ENCODE measurements around the gene ARFGAP2.

Gene ARFGAP2

DNA sequence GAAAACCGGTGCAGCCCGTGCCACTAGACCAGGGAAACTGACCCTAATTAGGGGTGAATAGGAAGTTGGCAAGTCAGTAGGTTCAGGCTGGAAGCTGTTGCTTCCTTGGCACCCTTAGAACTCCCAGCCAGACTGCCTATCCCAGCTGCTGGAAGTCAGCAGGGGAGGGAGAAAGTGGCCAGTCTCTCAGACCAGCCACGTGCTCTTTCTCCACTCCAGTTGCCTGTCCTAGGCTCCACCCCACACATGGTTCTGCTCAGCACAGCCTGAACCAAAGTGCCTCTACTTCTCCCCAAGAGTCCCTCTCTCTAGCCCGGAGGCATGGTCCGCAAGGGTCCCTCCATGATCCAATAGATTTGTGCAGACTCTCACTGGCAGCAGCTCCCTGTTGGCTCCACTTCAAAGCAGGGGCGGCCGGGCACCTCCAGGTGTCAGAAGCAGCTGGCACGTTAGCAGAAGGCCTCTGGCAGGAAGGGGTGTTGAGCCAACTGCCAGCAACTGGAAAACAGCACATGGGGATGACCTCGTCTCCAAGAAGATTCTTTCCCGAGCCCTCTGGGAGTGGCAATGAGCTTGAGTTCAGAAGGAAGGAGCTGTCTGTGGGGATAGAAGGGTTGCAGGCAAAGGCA, 27.7 kb downstream of the ARFGAP2 start:
- H3K4me3 ChIP-seq (ENCODE audit: low read length) = no peak overlapping the region
- H3K36me3 ChIP-seq (ENCODE audit: control insufficient read depth, insufficient read depth, low read length) = peaks cover 2% of the 10 kb centered on the region
- peak overlapping the region; percentile 46 for H3K27ac ChIP-seq (ENCODE audit: low read depth, low read length)
- no peaks in the 10 kb centered on the region for H3K27me3 ChIP-seq (ENCODE audit: control insufficient read depth, insufficient read depth, low read length)
- H3K9ac ChIP-seq (ENCODE audit: low read length) = no peak overlapping the region
- H3K4me1 ChIP-seq (ENCODE audit: control insufficient read depth, insufficient read depth, low read length) = peaks cover 14% of the 10 kb centered on the region

DNA sequence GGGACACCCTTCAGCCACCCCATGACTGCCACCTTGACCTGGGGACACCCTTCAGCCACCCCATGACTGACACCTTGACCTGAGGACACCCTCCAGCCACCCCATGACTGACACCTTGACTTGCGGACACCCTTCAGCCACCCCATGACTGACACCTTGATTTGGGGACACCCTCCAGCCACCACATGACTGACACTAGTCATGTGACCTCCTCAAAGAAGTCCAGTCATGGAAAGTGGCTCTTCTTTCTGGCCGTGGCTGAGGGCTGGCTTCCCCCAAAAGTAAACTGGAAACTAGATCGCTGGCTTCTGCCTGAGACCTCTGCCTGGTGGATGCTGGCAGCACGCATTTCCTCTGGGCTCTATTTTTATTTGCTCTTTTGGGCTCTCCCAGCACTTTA, 28.4 kb downstream of the ARFGAP2 start:
- Histone ChIP-seq H3K4me3 (ENCODE audit: low read length) (no peak overlapping the region), H3K27ac (ENCODE audit: low read depth, low read length) (no peak overlapping the region), H3K27me3 (ENCODE audit: control insufficient read depth, insufficient read depth, low read length) (no peaks in the 10 kb centered on the region), H3K36me3 (ENCODE audit: control insufficient read depth, insufficient read depth, low read length) (peaks cover 2% of the 10 kb centered on the region), H3K9ac (ENCODE audit: low read length) (no peak overlapping the region), H3K4me1 (ENCODE audit: control insufficient read depth, insufficient read depth, low read length) (peaks cover 14% of the 10 kb centered on the region)

DNA sequence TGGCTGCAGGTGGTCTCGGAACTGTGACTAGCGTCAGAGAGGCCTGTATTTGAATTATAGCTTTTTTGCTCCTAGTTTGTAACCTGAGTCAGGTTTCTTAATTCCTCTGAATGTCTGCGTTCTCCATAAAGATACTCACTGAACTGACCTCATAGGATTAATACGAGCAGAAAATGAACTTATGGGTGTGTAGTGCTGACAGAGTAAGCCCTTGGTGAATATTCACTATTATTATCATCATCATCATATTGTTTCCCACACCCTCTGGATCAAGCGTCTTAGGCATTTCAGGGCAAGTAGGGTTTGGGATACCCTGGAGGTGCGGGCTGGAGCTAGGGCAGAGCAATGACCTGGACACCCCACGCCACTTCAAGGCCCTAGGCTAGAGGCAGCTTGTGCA, 29.0 kb downstream of the ARFGAP2 start:
- no peak overlapping the region for H3K4me3 ChIP-seq (ENCODE audit: low read length)
- H3K27ac ChIP-seq (ENCODE audit: low read depth, low read length) = no peak overlapping the region
- no peak overlapping the region for H3K9ac ChIP-seq (ENCODE audit: low read length)
- H3K27me3 ChIP-seq (ENCODE audit: control insufficient read depth, insufficient read depth, low read length) = no peaks in the 10 kb centered on the region
- H3K4me1 ChIP-seq (ENCODE audit: control insufficient read depth, insufficient read depth, low read length) = peaks cover 16% of the 10 kb centered on the region
- H3K36me3 ChIP-seq (ENCODE audit: control insufficient read depth, insufficient read depth, low read length) = peaks cover 2% of the 10 kb centered on the region

DNA sequence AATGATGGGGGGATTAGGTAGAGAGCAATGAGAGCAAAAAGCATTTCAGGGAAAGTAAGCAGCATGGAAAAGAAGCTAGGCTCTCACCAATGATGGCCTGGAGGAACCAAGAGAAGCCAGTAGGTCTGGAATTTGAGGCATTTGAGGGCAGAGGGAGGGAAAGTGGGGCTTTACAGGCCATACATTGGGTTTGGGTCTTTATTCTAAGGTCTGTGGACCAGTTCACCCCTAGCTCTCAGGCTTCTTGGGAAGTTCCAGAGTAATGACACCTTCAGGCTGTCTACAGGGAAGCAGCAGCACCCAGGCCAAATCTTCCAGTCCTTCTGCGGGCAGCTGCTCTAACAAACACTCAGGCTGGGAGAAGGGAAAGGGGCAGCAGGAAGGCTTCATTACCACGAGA, 29.4 kb downstream of the ARFGAP2 start:
- Histone ChIP-seq H3K27ac (ENCODE audit: low read depth, low read length) (no peak overlapping the region), H3K9ac (ENCODE audit: low read length) (no peak overlapping the region), H3K36me3 (ENCODE audit: control insufficient read depth, insufficient read depth, low read length) (peaks cover 2% of the 10 kb centered on the region), H3K4me3 (ENCODE audit: low read length) (no peak overlapping the region), H3K4me1 (ENCODE audit: control insufficient read depth, insufficient read depth, low read length) (peaks cover 16% of the 10 kb centered on the region), H3K27me3 (ENCODE audit: control insufficient read depth, insufficient read depth, low read length) (no peaks in the 10 kb centered on the region)

DNA sequence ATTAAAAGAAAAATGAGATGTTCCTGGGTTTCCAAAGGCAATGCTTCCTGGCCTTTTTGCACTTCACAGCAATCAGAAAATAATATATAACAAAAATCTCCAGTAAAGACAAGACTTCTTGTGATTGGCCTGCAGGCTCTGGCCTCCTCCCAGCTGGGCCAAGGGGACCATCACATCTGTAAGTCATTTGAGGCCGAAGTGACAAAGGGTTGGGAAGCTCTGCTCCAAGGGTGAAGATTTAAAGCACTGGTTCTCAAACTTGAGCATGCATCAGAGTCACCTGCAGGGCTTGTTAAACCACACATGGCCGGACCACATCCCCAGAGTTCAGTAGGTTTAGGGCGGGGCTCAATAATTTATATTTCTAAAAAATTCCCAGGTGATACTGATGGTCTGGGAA, 32.1 kb downstream of the ARFGAP2 start:
- no peak overlapping the region for H3K9ac ChIP-seq (ENCODE audit: low read length)
- H3K36me3 ChIP-seq (ENCODE audit: control insufficient read depth, insufficient read depth, low read length) = no peaks in the 10 kb centered on the region
- H3K4me3 ChIP-seq (ENCODE audit: low read length) = no peak overlapping the region
- H3K27me3 ChIP-seq (ENCODE audit: control insufficient read depth, insufficient read depth, low read length) = no peaks in the 10 kb centered on the region
- no peak overlapping the region for H3K27ac ChIP-seq (ENCODE audit: low read depth, low read length)
- peaks cover 15% of the 10 kb centered on the region for H3K4me1 ChIP-seq (ENCODE audit: control insufficient read depth, insufficient read depth, low read length)

DNA sequence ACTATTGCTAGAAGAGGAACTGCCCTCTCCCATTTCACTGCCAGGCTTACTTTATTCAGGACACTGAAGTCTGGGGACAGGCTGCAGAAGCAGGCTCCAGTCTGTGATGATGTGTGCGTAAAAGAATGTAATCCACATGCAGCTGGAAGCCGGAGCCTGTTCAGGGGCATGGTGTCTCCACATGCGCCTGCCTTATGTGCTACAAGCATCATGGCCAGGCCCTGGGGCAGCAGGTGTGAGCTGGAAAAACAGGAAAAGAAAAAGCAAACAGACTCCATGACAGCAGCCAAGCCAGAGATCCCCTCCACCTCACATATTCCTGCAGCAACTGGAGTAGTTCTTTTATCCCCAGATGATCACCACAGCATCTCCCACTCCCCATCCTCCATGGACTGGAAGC, 33.4 kb downstream of the ARFGAP2 start:
- H3K27ac ChIP-seq (ENCODE audit: low read depth, low read length) = no peak overlapping the region
- no peaks in the 10 kb centered on the region for H3K27me3 ChIP-seq (ENCODE audit: control insufficient read depth, insufficient read depth, low read length)
- H3K4me1 ChIP-seq (ENCODE audit: control insufficient read depth, insufficient read depth, low read length) = peaks cover 4% of the 10 kb centered on the region
- H3K4me3 ChIP-seq (ENCODE audit: low read length) = no peak overlapping the region
- no peak overlapping the region for H3K9ac ChIP-seq (ENCODE audit: low read length)
- no peaks in the 10 kb centered on the region for H3K36me3 ChIP-seq (ENCODE audit: control insufficient read depth, insufficient read depth, low read length)

DNA sequence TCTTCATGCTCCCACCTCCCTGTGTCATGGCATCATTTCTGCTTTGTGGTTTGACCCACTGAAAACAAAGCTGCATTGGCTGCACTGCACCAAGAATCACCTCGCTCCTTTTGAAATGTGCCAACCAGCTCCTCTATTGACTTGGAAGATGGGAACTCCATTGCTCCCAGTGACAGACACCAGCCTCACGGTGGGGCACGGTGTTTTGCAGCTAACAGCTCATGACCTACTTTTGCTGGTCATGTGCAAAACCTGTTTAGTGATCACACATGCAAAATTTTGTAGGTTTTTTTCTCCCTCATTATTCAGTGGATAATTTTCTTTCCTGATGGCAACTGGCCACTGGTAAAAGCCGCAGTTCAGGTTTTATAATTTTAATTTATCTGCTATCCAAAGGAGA, 36.8 kb downstream of the ARFGAP2 start:
- Histone ChIP-seq H3K27me3 (ENCODE audit: control insufficient read depth, insufficient read depth, low read length) (no peaks in the 10 kb centered on the region), H3K9ac (ENCODE audit: low read length) (no peak overlapping the region), H3K4me3 (ENCODE audit: low read length) (no peak overlapping the region), H3K4me1 (ENCODE audit: control insufficient read depth, insufficient read depth, low read length) (peaks cover 4% of the 10 kb centered on the region), H3K36me3 (ENCODE audit: control insufficient read depth, insufficient read depth, low read length) (no peaks in the 10 kb centered on the region), H3K27ac (ENCODE audit: low read depth, low read length) (no peak overlapping the region)

DNA sequence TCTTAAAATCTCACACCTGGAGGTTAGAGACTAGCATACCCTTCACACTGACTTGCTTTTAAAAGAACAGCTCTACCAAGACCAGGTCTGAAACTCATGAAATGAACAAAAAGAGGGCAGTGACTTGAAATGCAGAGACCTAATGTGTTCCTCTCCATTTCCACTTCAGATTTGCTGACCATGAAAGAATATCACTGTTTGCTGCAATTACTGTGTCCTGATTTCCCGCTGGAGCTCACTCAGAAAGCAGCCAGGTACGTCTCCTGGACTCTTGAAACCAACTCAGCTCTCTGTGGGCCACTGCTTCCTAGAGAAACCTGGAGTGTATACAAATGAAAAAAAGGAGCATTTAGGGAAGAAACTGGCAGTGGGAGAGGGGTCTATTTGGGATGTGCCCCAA, 39.2 kb downstream of the ARFGAP2 start:
- no peak overlapping the region for H3K9ac ChIP-seq (ENCODE audit: low read length)
- H3K27me3 ChIP-seq (ENCODE audit: control insufficient read depth, insufficient read depth, low read length) = no peaks in the 10 kb centered on the region
- H3K4me3 ChIP-seq (ENCODE audit: low read length) = no peak overlapping the region
- no peaks in the 10 kb centered on the region for H3K36me3 ChIP-seq (ENCODE audit: control insufficient read depth, insufficient read depth, low read length)
- no peaks in the 10 kb centered on the region for H3K4me1 ChIP-seq (ENCODE audit: control insufficient read depth, insufficient read depth, low read length)
- H3K27ac ChIP-seq (ENCODE audit: low read depth, low read length) = no peak overlapping the region

DNA sequence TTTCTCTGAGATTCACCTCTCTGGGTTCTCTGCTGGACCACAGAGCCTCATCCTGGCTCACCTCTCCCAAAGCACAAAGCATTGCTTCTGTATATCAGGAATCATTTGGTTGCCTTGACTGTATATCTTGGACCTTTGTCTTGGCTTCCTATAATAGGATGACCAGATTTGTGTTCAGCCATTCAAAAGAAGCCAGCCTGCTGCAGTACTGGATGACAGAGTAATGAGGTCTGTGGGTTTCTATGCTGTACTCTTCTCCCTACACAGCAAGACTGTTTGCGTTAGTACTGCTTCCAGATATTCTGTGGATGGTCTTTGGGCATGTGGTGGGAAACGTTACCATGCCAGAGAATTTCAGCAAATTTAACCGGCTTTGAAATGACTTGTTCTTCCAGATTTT, 39.8 kb downstream of the ARFGAP2 start:
- Histone ChIP-seq H3K36me3 (ENCODE audit: control insufficient read depth, insufficient read depth, low read length) (no peaks in the 10 kb centered on the region), H3K4me1 (ENCODE audit: control insufficient read depth, insufficient read depth, low read length) (no peaks in the 10 kb centered on the region), H3K27ac (ENCODE audit: low read depth, low read length) (no peak overlapping the region), H3K4me3 (ENCODE audit: low read length) (no peak overlapping the region), H3K9ac (ENCODE audit: low read length) (no peak overlapping the region), H3K27me3 (ENCODE audit: control insufficient read depth, insufficient read depth, low read length) (no peaks in the 10 kb centered on the region)

DNA sequence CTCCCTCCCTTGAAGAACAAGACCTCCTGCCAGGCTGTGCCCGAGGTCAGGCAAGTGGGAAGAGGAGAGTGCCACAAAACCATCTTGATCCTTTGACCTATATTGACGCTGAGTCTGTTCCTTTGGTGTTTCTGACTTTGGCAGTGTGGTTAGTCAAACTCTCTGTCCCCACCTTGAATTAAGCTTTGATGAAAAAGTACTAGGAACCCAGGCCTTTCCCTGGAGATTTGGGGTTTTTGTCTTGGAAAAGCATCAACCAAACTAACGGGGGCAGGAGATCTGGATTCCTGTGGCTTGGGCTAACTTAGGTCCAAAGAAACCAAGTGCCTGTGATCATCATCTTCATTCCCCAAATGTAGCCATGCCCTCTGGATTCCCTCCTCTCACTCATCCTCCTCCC, 40.4 kb downstream of the ARFGAP2 start:
- Histone ChIP-seq H3K4me3 (ENCODE audit: low read length) (no peak overlapping the region), H3K4me1 (ENCODE audit: control insufficient read depth, insufficient read depth, low read length) (no peaks in the 10 kb centered on the region), H3K27me3 (ENCODE audit: control insufficient read depth, insufficient read depth, low read length) (no peaks in the 10 kb centered on the region), H3K9ac (ENCODE audit: low read length) (no peak overlapping the region), H3K27ac (ENCODE audit: low read depth, low read length) (no peak overlapping the region), H3K36me3 (ENCODE audit: control insufficient read depth, insufficient read depth, low read length) (no peaks in the 10 kb centered on the region)

DNA sequence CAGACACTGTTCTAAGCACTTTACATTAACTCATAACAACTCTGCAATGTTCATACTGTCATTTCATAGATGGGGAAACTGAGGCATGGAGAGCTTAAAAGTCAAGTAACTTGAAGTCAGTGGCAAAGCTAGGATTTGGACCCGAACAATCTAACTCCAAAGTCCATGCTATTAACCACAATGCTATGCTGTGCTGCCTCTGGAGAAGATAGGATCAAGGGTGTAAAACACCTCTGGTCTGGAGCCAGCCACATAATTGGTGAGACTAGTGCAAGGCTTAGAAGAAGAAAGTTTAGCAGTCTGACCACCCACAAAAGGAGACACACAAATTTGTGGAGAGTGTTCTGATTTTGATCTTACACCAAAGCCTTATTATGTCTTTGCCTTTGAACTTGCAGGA, 43.7 kb downstream of the ARFGAP2 start:
- H3K27me3 ChIP-seq (ENCODE audit: control insufficient read depth, insufficient read depth, low read length) = no peaks in the 10 kb centered on the region
- H3K9ac ChIP-seq (ENCODE audit: low read length) = no peak overlapping the region
- H3K27ac ChIP-seq (ENCODE audit: low read depth, low read length) = no peak overlapping the region
- no peak overlapping the region for H3K4me3 ChIP-seq (ENCODE audit: low read length)
- H3K4me1 ChIP-seq (ENCODE audit: control insufficient read depth, insufficient read depth, low read length) = no peaks in the 10 kb centered on the region
- H3K36me3 ChIP-seq (ENCODE audit: control insufficient read depth, insufficient read depth, low read length) = no peaks in the 10 kb centered on the region

DNA sequence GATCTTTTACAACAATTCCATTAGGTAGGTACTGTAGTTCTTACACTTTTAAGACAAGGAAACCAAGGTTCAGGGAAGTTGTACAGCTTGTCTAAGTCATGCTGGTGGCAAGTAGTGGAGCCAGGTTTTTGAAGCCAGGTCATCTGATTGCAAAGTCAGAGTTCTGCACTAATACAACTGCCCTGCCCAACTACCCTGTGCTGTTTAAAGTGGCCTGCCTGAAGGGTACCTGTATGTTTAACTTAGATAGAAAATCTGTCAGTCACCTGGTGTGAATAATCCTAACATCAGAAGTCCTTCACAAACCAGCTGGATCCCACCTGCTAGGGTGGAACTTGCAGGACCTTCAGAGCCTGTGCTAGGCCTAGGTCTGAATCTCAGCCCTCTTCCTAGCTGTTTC, 44.2 kb downstream of the ARFGAP2 start:
- H3K4me1 ChIP-seq (ENCODE audit: control insufficient read depth, insufficient read depth, low read length) = no peaks in the 10 kb centered on the region
- no peak overlapping the region for H3K4me3 ChIP-seq (ENCODE audit: low read length)
- no peak overlapping the region for H3K9ac ChIP-seq (ENCODE audit: low read length)
- no peaks in the 10 kb centered on the region for H3K27me3 ChIP-seq (ENCODE audit: control insufficient read depth, insufficient read depth, low read length)
- no peak overlapping the region for H3K27ac ChIP-seq (ENCODE audit: low read depth, low read length)
- no peaks in the 10 kb centered on the region for H3K36me3 ChIP-seq (ENCODE audit: control insufficient read depth, insufficient read depth, low read length)

DNA sequence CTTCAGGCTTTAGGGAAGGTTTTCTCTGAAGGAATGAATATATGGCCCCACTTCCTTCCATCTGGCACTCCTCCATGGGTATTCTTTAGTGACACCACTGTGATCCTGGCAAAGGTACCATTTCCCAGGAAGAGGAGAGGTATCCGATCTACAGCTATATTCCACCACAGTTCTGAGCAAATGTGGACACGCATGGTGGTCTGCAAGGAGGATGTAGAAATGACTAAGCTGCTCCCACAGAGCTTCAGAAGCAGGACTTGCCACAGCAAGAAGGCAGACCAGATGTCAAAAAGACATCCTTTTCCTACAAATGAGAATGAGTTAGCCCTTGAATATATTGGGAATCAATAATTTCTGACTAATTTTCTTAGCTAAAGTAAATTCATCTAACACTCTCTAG, 45.5 kb downstream of the ARFGAP2 start:
- Histone ChIP-seq H3K4me3 (ENCODE audit: low read length) (no peak overlapping the region), H3K9ac (ENCODE audit: low read length) (no peak overlapping the region), H3K27ac (ENCODE audit: low read depth, low read length) (no peak overlapping the region), H3K4me1 (ENCODE audit: control insufficient read depth, insufficient read depth, low read length) (no peaks in the 10 kb centered on the region), H3K36me3 (ENCODE audit: control insufficient read depth, insufficient read depth, low read length) (no peaks in the 10 kb centered on the region), H3K27me3 (ENCODE audit: control insufficient read depth, insufficient read depth, low read length) (no peaks in the 10 kb centered on the region)

Measured in rectal smooth muscle tissue (tissue), 1 donor.